ENCODE results near the gene AK1. TPM values are rescaled to one million over a fixed set of nuclear protein-coding genes. Genes with fewer than 3 reads are reported as not detected.

Gene AK1
- total and polyA plus RNA-seq, 2 of the 13 experiments (the other 11 are each of a cell fraction or from before 2014, with no cell fraction given) = 19.1 to 32.8 TPM

DNA sequence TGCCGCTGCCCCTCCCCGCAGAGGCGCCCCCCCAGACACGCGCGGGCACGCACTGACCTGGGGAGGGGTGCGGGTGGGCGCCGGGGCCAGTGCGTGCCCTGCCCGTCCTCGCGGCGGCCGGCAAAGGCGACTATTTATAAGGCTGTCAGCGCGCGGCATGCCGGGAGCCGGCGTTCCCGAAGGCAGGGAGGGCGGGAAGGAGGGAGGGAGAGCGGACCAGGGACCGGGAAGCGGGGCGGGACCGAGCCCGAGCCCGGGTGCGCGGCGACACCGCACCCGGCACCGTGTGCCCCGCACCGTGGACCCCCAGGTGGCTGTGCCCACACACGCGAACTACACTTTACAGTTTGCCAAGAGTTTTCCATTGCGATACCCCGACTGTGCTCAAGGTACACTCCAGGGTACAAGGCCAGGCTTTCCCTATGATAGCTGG is at the start of gene AK1 (continued):
- TF ChIP-seq POGZ (CRISPR knock-in tag; IDR thresholded peaks at IDR 0.05) (peak; percentile 49; the same call in 1 of the 2 replicates), ZNF468 (CRISPR knock-in tag; IDR thresholded peaks at IDR 0.05) (no peak), ZBTB20 (CRISPR knock-in tag; IDR thresholded peaks at IDR 0.05; ENCODE audit: borderline replicate concordance, low read depth) (no peak), PPARG (CRISPR knock-in tag; conservative IDR thresholded peaks at IDR 0.05) (no peak), CAMTA2 (CRISPR knock-in tag; IDR thresholded peaks at IDR 0.05; ENCODE audit: borderline replicate concordance) (no peak), ZNF567 (CRISPR knock-in tag; IDR thresholded peaks at IDR 0.05; ENCODE audit: borderline replicate concordance) (0 out of 2 replicates have a peak, but pooled peaks have one; percentile 46), THYN1 (CRISPR knock-in tag; IDR thresholded peaks at IDR 0.05; ENCODE audit: borderline replicate concordance, low read depth) (no peak), KLF16 (CRISPR knock-in tag; IDR thresholded peaks at IDR 0.05) (no peak), ZNF260 (CRISPR knock-in tag; IDR thresholded peaks at IDR 0.05; ENCODE audit: borderline replicate concordance, low read depth) (no peak), ZZZ3 (CRISPR knock-in tag; IDR thresholded peaks at IDR 0.05; ENCODE audit: borderline replicate concordance) (0 out of 2 replicates have a peak, but pooled peaks have one; percentile 26), MIER2 (CRISPR knock-in tag; IDR thresholded peaks at IDR 0.05) (no peak), SUZ12 (IDR thresholded peaks at IDR 0.05; ENCODE audit: low read depth, low read length) (peak; percentile 23; the same call in 1 of the 2 replicates)
- TF ChIP-seq, protein P1, sequence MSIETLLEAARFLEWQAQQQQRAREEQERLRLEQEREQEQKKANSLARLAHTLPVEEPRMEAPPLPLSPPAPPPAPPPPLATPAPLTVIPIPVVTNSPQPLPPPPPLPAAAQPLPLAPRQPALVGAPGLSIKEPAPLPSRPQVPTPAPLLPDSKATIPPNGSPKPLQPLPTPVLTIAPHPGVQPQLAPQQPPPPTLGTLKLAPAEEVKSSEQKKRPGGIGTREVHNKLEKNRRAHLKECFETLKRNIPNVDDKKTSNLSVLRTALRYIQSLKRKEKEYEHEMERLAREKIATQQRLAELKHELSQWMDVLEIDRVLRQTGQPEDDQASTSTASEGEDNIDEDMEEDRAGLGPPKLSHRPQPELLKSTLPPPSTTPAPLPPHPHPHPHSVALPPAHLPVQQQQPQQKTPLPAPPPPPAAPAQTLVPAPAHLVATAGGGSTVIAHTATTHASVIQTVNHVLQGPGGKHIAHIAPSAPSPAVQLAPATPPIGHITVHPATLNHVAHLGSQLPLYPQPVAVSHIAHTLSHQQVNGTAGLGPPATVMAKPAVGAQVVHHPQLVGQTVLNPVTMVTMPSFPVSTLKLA (IDR thresholded peaks at IDR 0.05) = no peak
- TF ChIP-seq, protein P2, sequence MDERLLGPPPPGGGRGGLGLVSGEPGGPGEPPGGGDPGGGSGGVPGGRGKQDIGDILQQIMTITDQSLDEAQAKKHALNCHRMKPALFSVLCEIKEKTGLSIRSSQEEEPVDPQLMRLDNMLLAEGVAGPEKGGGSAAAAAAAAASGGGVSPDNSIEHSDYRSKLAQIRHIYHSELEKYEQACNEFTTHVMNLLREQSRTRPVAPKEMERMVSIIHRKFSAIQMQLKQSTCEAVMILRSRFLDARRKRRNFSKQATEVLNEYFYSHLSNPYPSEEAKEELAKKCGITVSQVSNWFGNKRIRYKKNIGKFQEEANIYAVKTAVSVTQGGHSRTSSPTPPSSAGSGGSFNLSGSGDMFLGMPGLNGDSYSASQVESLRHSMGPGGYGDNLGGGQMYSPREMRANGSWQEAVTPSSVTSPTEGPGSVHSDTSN (CRISPR knock-in tag; IDR thresholded peaks at IDR 0.05) = no peak
- TF ChIP-seq, protein P3, sequence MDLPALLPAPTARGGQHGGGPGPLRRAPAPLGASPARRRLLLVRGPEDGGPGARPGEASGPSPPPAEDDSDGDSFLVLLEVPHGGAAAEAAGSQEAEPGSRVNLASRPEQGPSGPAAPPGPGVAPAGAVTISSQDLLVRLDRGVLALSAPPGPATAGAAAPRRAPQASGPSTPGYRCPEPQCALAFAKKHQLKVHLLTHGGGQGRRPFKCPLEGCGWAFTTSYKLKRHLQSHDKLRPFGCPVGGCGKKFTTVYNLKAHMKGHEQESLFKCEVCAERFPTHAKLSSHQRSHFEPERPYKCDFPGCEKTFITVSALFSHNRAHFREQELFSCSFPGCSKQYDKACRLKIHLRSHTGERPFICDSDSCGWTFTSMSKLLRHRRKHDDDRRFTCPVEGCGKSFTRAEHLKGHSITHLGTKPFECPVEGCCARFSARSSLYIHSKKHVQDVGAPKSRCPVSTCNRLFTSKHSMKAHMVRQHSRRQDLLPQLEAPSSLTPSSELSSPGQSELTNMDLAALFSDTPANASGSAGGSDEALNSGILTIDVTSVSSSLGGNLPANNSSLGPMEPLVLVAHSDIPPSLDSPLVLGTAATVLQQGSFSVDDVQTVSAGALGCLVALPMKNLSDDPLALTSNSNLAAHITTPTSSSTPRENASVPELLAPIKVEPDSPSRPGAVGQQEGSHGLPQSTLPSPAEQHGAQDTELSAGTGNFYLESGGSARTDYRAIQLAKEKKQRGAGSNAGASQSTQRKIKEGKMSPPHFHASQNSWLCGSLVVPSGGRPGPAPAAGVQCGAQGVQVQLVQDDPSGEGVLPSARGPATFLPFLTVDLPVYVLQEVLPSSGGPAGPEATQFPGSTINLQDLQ (CRISPR knock-in tag; IDR thresholded peaks at IDR 0.05) = no peak
- TF ChIP-seq, protein P4, sequence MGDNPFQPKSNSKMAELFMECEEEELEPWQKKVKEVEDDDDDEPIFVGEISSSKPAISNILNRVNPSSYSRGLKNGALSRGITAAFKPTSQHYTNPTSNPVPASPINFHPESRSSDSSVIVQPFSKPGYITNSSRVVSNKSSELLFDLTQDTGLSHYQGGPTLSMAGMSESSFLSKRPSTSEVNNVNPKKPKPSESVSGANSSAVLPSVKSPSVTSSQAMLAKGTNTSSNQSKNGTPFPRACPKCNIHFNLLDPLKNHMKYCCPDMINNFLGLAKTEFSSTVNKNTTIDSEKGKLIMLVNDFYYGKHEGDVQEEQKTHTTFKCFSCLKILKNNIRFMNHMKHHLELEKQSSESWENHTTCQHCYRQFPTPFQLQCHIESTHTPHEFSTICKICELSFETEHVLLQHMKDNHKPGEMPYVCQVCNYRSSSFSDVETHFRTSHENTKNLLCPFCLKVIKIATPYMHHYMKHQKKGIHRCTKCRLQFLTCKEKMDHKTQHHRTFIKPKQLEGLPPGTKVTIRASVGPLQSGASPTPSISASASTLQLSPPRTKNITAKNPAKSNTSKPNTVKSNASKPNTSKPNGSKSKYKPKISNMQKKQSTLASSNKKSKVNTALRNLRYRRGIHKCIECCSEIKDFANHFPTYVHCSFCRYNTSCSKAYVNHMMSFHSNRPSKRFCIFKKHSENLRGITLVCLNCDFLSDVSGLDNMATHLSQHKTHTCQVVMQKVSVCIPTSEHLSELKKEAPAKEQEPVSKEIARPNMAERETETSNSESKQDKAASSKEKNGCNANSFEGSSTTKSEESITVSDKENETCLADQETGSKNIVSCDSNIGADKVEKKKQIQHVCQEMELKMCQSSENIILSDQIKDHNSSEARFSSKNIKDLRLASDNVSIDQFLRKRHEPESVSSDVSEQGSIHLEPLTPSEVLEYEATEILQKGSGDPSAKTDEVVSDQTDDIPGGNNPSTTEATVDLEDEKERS (CRISPR knock-in tag; IDR thresholded peaks at IDR 0.05) = no peak
- TF ChIP-seq, protein P5, sequence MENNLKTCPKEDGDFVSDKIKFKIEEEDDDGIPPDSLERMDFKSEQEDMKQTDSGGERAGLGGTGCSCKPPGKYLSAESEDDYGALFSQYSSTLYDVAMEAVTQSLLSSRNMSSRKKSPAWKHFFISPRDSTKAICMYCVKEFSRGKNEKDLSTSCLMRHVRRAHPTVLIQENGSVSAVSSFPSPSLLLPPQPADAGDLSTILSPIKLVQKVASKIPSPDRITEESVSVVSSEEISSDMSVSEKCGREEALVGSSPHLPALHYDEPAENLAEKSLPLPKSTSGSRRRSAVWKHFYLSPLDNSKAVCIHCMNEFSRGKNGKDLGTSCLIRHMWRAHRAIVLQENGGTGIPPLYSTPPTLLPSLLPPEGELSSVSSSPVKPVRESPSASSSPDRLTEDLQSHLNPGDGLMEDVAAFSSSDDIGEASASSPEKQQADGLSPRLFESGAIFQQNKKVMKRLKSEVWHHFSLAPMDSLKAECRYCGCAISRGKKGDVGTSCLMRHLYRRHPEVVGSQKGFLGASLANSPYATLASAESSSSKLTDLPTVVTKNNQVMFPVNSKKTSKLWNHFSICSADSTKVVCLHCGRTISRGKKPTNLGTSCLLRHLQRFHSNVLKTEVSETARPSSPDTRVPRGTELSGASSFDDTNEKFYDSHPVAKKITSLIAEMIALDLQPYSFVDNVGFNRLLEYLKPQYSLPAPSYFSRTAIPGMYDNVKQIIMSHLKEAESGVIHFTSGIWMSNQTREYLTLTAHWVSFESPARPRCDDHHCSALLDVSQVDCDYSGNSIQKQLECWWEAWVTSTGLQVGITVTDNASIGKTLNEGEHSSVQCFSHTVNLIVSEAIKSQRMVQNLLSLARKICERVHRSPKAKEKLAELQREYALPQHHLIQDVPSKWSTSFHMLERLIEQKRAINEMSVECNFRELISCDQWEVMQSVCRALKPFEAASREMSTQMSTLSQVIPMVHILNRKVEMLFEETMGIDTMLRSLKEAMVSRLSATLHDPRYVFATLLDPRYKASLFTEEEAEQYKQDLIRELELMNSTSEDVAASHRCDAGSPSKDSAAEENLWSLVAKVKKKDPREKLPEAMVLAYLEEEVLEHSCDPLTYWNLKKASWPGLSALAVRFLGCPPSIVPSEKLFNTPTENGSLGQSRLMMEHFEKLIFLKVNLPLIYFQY (CRISPR knock-in tag; IDR thresholded peaks at IDR 0.05; ENCODE audit: borderline replicate concordance) = peak; percentile 65

All from HepG2 (cell line).